ENCODE measurements around the gene PIGU. TPM values are rescaled to one million over a fixed set of nuclear protein-coding genes. Genes with fewer than 3 reads are reported as not detected.

Gene PIGU
- total and polyA plus RNA-seq, 9 of the 15 experiments (the other 6 are each of a cell fraction or from before 2014, with no cell fraction given) = 6.5 to 100 (median 28.1) TPM

DNA sequence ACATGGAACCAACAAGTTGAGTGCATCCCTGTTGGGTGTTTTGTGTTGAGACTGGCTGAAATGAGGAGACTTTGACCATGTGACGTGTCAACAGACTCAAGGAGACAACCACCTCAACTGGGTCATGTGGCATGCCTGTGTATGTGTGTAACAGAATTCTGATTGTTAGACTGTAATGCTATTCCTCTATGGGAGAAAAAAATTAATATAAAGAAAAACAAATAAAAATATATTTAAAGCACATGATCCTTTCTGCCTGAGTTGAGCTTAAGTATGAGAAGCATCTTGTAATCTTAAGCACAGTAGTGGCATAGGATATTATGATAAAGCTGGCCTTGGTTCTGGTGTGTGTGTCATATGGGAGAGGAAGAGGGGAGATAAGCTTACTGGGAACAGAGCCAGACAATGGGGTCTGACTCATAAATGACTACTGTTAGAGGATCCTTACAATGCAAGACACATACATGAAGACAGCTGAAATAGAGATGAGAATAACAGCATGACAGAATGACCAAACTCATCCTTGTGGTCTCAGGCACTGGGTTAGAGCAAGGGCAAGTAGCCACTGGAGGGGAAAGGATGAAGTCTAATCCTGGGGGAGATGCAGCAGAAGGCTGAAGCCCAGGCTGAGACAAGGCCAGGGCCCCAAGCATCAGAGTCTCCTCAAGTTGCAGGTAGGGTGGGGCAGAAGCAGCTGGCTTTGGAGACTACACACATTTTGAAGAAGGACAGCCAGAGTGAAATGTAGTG lies 36.5 kb upstream of the PIGU start (continued):
- TF ChIP-seq HNRNPK (IDR thresholded peaks at IDR 0.05; ENCODE audit: low read depth, low read length, poor library complexity, severe bottlenecking) (no peak), RAD51 (IDR thresholded peaks at IDR 0.05; ENCODE audit: borderline replicate concordance, low read depth) (peak; percentile 66), TGIF2 (CRISPR knock-in tag; IDR thresholded peaks at IDR 0.05) (no peak), SP1 (CRISPR knock-in tag; IDR thresholded peaks at IDR 0.05) (no peak), HSF4 (CRISPR knock-in tag; IDR thresholded peaks at IDR 0.05; ENCODE audit: borderline replicate concordance) (no peak), FOXP1 (CRISPR knock-in tag; IDR thresholded peaks at IDR 0.05) (no peak), RFX1 (IDR thresholded peaks at IDR 0.05) (no peak), RBM17 (IDR thresholded peaks at IDR 0.05; ENCODE audit: borderline replicate concordance, low read depth, low read length) (no peak), ADNP (tag; IDR thresholded peaks at IDR 0.05) (no peak), OTX1 (CRISPR knock-in tag; IDR thresholded peaks at IDR 0.05) (no peak), C11orf30 (IDR thresholded peaks at IDR 0.05; ENCODE audit: low read depth) (peak; percentile 46), FIP1L1 (IDR thresholded peaks at IDR 0.05; ENCODE audit: low read depth, low read length, poor library complexity, severe bottlenecking) (no peak), RBBP5 (IDR thresholded peaks at IDR 0.05; ENCODE audit: borderline replicate concordance, insufficient read depth, low read length, poor library complexity, severe bottlenecking) (no peak), NR2C2 (CRISPR knock-in tag; IDR thresholded peaks at IDR 0.05) (no peak), NR2C2 (tag; IDR thresholded peaks at IDR 0.05) (no peak), RFX5 (IDR thresholded peaks at IDR 0.05; ENCODE audit: low read depth, low read length) (no peak), HCFC1 (IDR thresholded peaks at IDR 0.05; ENCODE audit: low read depth, low read length) (no peak)
- TF ChIP-seq, protein P1, sequence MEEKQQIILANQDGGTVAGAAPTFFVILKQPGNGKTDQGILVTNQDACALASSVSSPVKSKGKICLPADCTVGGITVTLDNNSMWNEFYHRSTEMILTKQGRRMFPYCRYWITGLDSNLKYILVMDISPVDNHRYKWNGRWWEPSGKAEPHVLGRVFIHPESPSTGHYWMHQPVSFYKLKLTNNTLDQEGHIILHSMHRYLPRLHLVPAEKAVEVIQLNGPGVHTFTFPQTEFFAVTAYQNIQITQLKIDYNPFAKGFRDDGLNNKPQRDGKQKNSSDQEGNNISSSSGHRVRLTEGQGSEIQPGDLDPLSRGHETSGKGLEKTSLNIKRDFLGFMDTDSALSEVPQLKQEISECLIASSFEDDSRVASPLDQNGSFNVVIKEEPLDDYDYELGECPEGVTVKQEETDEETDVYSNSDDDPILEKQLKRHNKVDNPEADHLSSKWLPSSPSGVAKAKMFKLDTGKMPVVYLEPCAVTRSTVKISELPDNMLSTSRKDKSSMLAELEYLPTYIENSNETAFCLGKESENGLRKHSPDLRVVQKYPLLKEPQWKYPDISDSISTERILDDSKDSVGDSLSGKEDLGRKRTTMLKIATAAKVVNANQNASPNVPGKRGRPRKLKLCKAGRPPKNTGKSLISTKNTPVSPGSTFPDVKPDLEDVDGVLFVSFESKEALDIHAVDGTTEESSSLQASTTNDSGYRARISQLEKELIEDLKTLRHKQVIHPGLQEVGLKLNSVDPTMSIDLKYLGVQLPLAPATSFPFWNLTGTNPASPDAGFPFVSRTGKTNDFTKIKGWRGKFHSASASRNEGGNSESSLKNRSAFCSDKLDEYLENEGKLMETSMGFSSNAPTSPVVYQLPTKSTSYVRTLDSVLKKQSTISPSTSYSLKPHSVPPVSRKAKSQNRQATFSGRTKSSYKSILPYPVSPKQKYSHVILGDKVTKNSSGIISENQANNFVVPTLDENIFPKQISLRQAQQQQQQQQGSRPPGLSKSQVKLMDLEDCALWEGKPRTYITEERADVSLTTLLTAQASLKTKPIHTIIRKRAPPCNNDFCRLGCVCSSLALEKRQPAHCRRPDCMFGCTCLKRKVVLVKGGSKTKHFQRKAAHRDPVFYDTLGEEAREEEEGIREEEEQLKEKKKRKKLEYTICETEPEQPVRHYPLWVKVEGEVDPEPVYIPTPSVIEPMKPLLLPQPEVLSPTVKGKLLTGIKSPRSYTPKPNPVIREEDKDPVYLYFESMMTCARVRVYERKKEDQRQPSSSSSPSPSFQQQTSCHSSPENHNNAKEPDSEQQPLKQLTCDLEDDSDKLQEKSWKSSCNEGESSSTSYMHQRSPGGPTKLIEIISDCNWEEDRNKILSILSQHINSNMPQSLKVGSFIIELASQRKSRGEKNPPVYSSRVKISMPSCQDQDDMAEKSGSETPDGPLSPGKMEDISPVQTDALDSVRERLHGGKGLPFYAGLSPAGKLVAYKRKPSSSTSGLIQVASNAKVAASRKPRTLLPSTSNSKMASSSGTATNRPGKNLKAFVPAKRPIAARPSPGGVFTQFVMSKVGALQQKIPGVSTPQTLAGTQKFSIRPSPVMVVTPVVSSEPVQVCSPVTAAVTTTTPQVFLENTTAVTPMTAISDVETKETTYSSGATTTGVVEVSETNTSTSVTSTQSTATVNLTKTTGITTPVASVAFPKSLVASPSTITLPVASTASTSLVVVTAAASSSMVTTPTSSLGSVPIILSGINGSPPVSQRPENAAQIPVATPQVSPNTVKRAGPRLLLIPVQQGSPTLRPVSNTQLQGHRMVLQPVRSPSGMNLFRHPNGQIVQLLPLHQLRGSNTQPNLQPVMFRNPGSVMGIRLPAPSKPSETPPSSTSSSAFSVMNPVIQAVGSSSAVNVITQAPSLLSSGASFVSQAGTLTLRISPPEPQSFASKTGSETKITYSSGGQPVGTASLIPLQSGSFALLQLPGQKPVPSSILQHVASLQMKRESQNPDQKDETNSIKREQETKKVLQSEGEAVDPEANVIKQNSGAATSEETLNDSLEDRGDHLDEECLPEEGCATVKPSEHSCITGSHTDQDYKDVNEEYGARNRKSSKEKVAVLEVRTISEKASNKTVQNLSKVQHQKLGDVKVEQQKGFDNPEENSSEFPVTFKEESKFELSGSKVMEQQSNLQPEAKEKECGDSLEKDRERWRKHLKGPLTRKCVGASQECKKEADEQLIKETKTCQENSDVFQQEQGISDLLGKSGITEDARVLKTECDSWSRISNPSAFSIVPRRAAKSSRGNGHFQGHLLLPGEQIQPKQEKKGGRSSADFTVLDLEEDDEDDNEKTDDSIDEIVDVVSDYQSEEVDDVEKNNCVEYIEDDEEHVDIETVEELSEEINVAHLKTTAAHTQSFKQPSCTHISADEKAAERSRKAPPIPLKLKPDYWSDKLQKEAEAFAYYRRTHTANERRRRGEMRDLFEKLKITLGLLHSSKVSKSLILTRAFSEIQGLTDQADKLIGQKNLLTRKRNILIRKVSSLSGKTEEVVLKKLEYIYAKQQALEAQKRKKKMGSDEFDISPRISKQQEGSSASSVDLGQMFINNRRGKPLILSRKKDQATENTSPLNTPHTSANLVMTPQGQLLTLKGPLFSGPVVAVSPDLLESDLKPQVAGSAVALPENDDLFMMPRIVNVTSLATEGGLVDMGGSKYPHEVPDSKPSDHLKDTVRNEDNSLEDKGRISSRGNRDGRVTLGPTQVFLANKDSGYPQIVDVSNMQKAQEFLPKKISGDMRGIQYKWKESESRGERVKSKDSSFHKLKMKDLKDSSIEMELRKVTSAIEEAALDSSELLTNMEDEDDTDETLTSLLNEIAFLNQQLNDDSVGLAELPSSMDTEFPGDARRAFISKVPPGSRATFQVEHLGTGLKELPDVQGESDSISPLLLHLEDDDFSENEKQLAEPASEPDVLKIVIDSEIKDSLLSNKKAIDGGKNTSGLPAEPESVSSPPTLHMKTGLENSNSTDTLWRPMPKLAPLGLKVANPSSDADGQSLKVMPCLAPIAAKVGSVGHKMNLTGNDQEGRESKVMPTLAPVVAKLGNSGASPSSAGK (IDR thresholded peaks at IDR 0.05) = peak; percentile 36; the same call in 1 of the 2 replicates

Data from K562 (cell line).